ENCODE measurements around the gene ANGEL1.

Gene ANGEL1

GRCh38 chr14:76780875-76781647, 31.6 kb downstream of the ANGEL1 start:
- TF ChIP-seq, protein P1, sequence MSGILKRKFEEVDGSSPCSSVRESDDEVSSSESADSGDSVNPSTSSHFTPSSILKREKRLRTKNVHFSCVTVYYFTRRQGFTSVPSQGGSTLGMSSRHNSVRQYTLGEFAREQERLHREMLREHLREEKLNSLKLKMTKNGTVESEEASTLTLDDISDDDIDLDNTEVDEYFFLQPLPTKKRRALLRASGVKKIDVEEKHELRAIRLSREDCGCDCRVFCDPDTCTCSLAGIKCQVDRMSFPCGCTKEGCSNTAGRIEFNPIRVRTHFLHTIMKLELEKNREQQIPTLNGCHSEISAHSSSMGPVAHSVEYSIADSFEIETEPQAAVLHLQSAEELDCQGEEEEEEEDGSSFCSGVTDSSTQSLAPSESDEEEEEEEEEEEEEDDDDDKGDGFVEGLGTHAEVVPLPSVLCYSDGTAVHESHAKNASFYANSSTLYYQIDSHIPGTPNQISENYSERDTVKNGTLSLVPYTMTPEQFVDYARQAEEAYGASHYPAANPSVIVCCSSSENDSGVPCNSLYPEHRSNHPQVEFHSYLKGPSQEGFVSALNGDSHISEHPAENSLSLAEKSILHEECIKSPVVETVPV (CRISPR knock-in tag; IDR thresholded peaks at IDR 0.05) = no peak
- TF ChIP-seq TOX (CRISPR knock-in tag; IDR thresholded peaks at IDR 0.05; ENCODE audit: borderline replicate concordance) = no peak
- TF ChIP-seq RARB (CRISPR knock-in tag; IDR thresholded peaks at IDR 0.05) = no peak
- no peak for TF ChIP-seq ZNF8 (CRISPR knock-in tag; IDR thresholded peaks at IDR 0.05)
- ATAC-seq = peak; percentile 42

- no peak for ATAC-seq
- TF ChIP-seq TSHZ2 (CRISPR knock-in tag; IDR thresholded peaks at IDR 0.05) (no peak), POU6F1 (CRISPR knock-in tag; IDR thresholded peaks at IDR 0.05; ENCODE audit: borderline replicate concordance, low read depth) (no peak), SNAI2 (CRISPR knock-in tag; IDR thresholded peaks at IDR 0.05) (no peak), PPARA (CRISPR knock-in tag; IDR thresholded peaks at IDR 0.05; ENCODE audit: borderline replicate concordance) (no peak), ZNF565 (CRISPR knock-in tag; conservative IDR thresholded peaks at IDR 0.05; ENCODE audit: low read depth) (no peak), OSR1 (CRISPR knock-in tag; IDR thresholded peaks at IDR 0.05) (no peak), CSDC2 (CRISPR knock-in tag; IDR thresholded peaks at IDR 0.05) (no peak), BACH2 (CRISPR knock-in tag; IDR thresholded peaks at IDR 0.05; ENCODE audit: borderline replicate concordance) (no peak), ZNF8 (CRISPR knock-in tag; IDR thresholded peaks at IDR 0.05) (no peak), ISL1 (CRISPR knock-in tag; IDR thresholded peaks at IDR 0.05) (no peak)
- TF ChIP-seq, protein P1 (CRISPR knock-in tag; IDR thresholded peaks at IDR 0.05) = no peak
- TF ChIP-seq, protein P2, sequence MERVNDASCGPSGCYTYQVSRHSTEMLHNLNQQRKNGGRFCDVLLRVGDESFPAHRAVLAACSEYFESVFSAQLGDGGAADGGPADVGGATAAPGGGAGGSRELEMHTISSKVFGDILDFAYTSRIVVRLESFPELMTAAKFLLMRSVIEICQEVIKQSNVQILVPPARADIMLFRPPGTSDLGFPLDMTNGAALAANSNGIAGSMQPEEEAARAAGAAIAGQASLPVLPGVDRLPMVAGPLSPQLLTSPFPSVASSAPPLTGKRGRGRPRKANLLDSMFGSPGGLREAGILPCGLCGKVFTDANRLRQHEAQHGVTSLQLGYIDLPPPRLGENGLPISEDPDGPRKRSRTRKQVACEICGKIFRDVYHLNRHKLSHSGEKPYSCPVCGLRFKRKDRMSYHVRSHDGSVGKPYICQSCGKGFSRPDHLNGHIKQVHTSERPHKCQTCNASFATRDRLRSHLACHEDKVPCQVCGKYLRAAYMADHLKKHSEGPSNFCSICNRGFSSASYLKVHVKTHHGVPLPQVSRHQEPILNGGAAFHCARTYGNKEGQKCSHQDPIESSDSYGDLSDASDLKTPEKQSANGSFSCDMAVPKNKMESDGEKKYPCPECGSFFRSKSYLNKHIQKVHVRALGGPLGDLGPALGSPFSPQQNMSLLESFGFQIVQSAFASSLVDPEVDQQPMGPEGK (CRISPR knock-in tag; IDR thresholded peaks at IDR 0.05; ENCODE audit: borderline replicate concordance) = no peak
- TF ChIP-seq, protein P3, sequence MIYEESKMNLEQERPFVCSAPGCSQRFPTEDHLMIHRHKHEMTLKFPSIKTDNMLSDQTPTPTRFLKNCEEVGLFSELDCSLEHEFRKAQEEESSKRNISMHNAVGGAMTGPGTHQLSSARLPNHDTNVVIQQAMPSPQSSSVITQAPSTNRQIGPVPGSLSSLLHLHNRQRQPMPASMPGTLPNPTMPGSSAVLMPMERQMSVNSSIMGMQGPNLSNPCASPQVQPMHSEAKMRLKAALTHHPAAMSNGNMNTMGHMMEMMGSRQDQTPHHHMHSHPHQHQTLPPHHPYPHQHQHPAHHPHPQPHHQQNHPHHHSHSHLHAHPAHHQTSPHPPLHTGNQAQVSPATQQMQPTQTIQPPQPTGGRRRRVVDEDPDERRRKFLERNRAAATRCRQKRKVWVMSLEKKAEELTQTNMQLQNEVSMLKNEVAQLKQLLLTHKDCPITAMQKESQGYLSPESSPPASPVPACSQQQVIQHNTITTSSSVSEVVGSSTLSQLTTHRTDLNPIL (CRISPR knock-in tag; IDR thresholded peaks at IDR 0.05; ENCODE audit: low read depth) = no peak
These were observed 32.3 kb downstream of the ANGEL1 start for GRCh38 chr14:76780360-76780759.

GRCh38 chr14:76780058-76780345, 32.7 kb downstream of the ANGEL1 start:
- no peak for ATAC-seq

More at GRCh38 chr14:76780058-76780345, 32.7 kb downstream of the ANGEL1 start:
- TF ChIP-seq ARNTL (CRISPR knock-in tag; IDR thresholded peaks at IDR 0.05; ENCODE audit: borderline replicate concordance, low read depth) = no peak
- no peak for TF ChIP-seq TSHZ2 (CRISPR knock-in tag; IDR thresholded peaks at IDR 0.05)
- TF ChIP-seq, protein P3 (CRISPR knock-in tag; IDR thresholded peaks at IDR 0.05; ENCODE audit: low read depth) = no peak
- no peak for TF ChIP-seq SNAI2 (CRISPR knock-in tag; IDR thresholded peaks at IDR 0.05)
- TF ChIP-seq ISL1 (CRISPR knock-in tag; IDR thresholded peaks at IDR 0.05) = no peak
- no peak for TF ChIP-seq PPARA (CRISPR knock-in tag; IDR thresholded peaks at IDR 0.05; ENCODE audit: borderline replicate concordance)
- no peak for TF ChIP-seq ZNF565 (CRISPR knock-in tag; conservative IDR thresholded peaks at IDR 0.05; ENCODE audit: low read depth)
- no peak for TF ChIP-seq ZFP3 (CRISPR knock-in tag; IDR thresholded peaks at IDR 0.05)
- TF ChIP-seq TCF4 (CRISPR knock-in tag; IDR thresholded peaks at IDR 0.05; ENCODE audit: borderline replicate concordance) = no peak
- no peak for TF ChIP-seq ESRRG (CRISPR knock-in tag; IDR thresholded peaks at IDR 0.05)

Measured in SK-N-SH treated with all-trans-retinoic acid at 6 μM for 48 hours (cell line).